Neural cell (in vitro differentiated cells): ENCODE data around the gene CIC. TPM values are rescaled to one million over a fixed set of nuclear protein-coding genes. Genes with fewer than 3 reads are reported as not detected.

Experiments
- H2AFZ ChIP-seq: fragments of 200-600, 300-800 bp; sonication (generic), shearing (Covaris generic); 2 replicates; pipeline ENCODE4 v1.6.0; 2014; ENCODE audit warnings: low read depth, mild to moderate bottlenecking, antibody characterized with exemption, low read length, moderate library complexity
- H3F3A ChIP-seq: fragments of 200-600 bp; shearing (Covaris generic); 2 replicates; pipeline ENCODE4 v1.6.1; 2016; ENCODE audit warnings: mild to moderate bottlenecking, moderate library complexity, mixed read lengths, antibody characterized with exemption, low read length; ENCODE audit not compliant: insufficient read depth, poor library complexity, severe bottlenecking
- H3K27ac ChIP-seq: fragments of 200-600, 300-800 bp; sonication (generic), shearing (Covaris generic); 2 replicates; pipeline ENCODE4 v1.5.1; 2014; ENCODE audit warnings: mild to moderate bottlenecking, low read length, moderate library complexity
- H3K27me3 ChIP-seq: fragments of 300-800, 200-600 bp; sonication (generic), shearing (Covaris generic); 2 replicates; pipeline ENCODE4 v1.6.0; 2014; ENCODE audit warnings: mild to moderate bottlenecking, low read depth, low read length, moderate library complexity; ENCODE audit not compliant: insufficient read depth
- H3K36me3 ChIP-seq: fragments of 300-800, 200-600 bp; sonication (generic), shearing (Covaris generic); 2 replicates; pipeline ENCODE4 v1.5.1; 2014; ENCODE audit warnings: mild to moderate bottlenecking, antibody characterized with exemption, low read length, moderate library complexity; ENCODE audit not compliant: insufficient read depth
- H3K4me2 ChIP-seq: fragments of 300-800, 200-600 bp; sonication (generic), shearing (Covaris generic); 2 replicates; pipeline ENCODE4 v1.6.0; 2014; ENCODE audit warnings: mild to moderate bottlenecking, low read length
- H3K4me3 ChIP-seq: fragments of 300-800, 200-600 bp; sonication (generic), shearing (Covaris generic); 2 replicates; pipeline ENCODE4 v1.5.1; 2014; ENCODE audit warnings: mild to moderate bottlenecking, low read length, moderate library complexity
- H3K79me2 ChIP-seq: fragments of 200-600 bp; shearing (Covaris generic); replicated peaks from 2 replicates; pipeline ENCODE4 v1.6.0; 2014; ENCODE audit warnings: mild to moderate bottlenecking, low read length, moderate library complexity; ENCODE audit not compliant: insufficient read depth
- H3K9ac ChIP-seq: fragments of 300-800, 200-600 bp; sonication (generic), shearing (Covaris generic); 2 replicates; pipeline ENCODE4 v1.6.1; 2016; ENCODE audit warnings: mild to moderate bottlenecking, low read length, mixed read lengths
- H3K9me2 ChIP-seq: fragments of 200-600 bp; shearing (Covaris generic); 2 replicates; pipeline ENCODE4 v1.6.1; 2016; ENCODE audit warnings: mild to moderate bottlenecking, low read length, mixed read lengths; ENCODE audit not compliant: insufficient read depth
- H3K9me3 ChIP-seq: fragments of 200-600, 300-800 bp; sonication (generic), shearing (Covaris generic); 2 replicates; pipeline ENCODE4 v1.6.1; 2016; ENCODE audit warnings: mild to moderate bottlenecking, mixed run types, low read length, moderate library complexity, mixed read lengths
- H4K20me1 ChIP-seq: fragments of 200-600 bp; shearing (Covaris generic); 2 replicates; pipeline ENCODE4 v1.6.1; 2016; ENCODE audit warnings: mild to moderate bottlenecking, mixed run types; ENCODE audit not compliant: insufficient read depth
- CTCF ChIP-seq: fragments of 450-650 bp; IDR thresholded peaks from 2 replicates; pipeline ENCODE4 v1.5.1; 2014; ENCODE audit warnings: antibody characterized with exemption, mild to moderate bottlenecking, moderate library complexity; ENCODE audit not compliant: poor library complexity, severe bottlenecking
- EP300 ChIP-seq: fragments of 450-650 bp; conservative IDR thresholded peaks from 2 replicates; pipeline ENCODE4 v1.6.1; 2014; ENCODE audit warnings: antibody characterized with exemption, mild to moderate bottlenecking, moderate library complexity; ENCODE audit not compliant: poor library complexity, severe bottlenecking
- EZH2 ChIP-seq: fragments of 200-600, 300-800 bp; shearing (Covaris generic), sonication (generic); IDR thresholded peaks from 2 replicates; pipeline ENCODE4 v1.6.1; 2014; ENCODE audit warnings: antibody characterized with exemption, low read length, borderline replicate concordance, mild to moderate bottlenecking; ENCODE audit not compliant: insufficient read depth, poor library complexity, severe bottlenecking
- MXI1 ChIP-seq: fragments of 450-650 bp; conservative IDR thresholded peaks from 2 replicates; pipeline ENCODE4 v1.6.1; 2014; ENCODE audit warnings: antibody characterized with exemption, mild to moderate bottlenecking; ENCODE audit not compliant: poor library complexity, severe bottlenecking
- POLR2AphosphoS5 ChIP-seq: IDR thresholded peaks from 2 replicates; pipeline ENCODE4 v1.6.1; 2012
- RAD21 ChIP-seq: fragments of 450-650 bp; conservative IDR thresholded peaks from 2 replicates; pipeline ENCODE4 v1.6.1; 2014; ENCODE audit warnings: antibody characterized with exemption, mild to moderate bottlenecking, moderate library complexity
- REST ChIP-seq: IDR thresholded peaks from 2 replicates; pipeline ENCODE4 v1.6.1; 2012; ENCODE audit warnings: borderline replicate concordance
- SMC3 ChIP-seq: fragments of 450-650 bp; conservative IDR thresholded peaks from 2 replicates; pipeline ENCODE4 v1.6.1; 2014; ENCODE audit warnings: antibody characterized with exemption, mild to moderate bottlenecking, moderate library complexity; ENCODE audit not compliant: poor library complexity
- TAF1 ChIP-seq: IDR thresholded peaks from 2 replicates; pipeline ENCODE4 v1.6.1; 2012; ENCODE audit warnings: low read depth
- polyA plus RNA-seq: library from polyadenylated mRNA; depleted of rRNA; stranded (reverse); fragments of >200 nt; gene quantifications from 2 replicates; pipeline ENCODE4 v1.2.3, GENCODE V29; 2014

The CIC gene
- polyA plus RNA-seq, 1 donor from 2014 or later = 10.8 TPM

- Histone ChIP-seq H3F3A (no peaks in the 10 kb centered on the region), H3K4me2 (no peak overlapping the region), H3K79me2 (peaks cover 30% of the 10 kb centered on the region), H3K9ac (peak overlapping the region; percentile 95), H3K27ac (peak overlapping the region; percentile 99), H4K20me1 (no peaks in the 10 kb centered on the region), H3K27me3 (no peaks in the 10 kb centered on the region), H3K9me2 (no peaks in the 10 kb centered on the region), H3K9me3 (no peaks in the 10 kb centered on the region), H2AFZ (no peak overlapping the region), H3K36me3 (peaks cover 6% of the 10 kb centered on the region), H3K4me3 (peak overlapping the region; percentile 91)
- TF ChIP-seq REST = no peak
- TF ChIP-seq POLR2AphosphoS5 = no peak
- TF ChIP-seq EP300 = no peak
- no peak for TF ChIP-seq TAF1
- no peak for TF ChIP-seq SMC3
- no peak for TF ChIP-seq MXI1
- TF ChIP-seq EZH2 = no peak
- TF ChIP-seq CTCF = no peak
- TF ChIP-seq RAD21 = no peak
Measured at GRCh38 chr19:42277821-42278451, 8.9 kb downstream of the CIC start.

- no peak overlapping the region for H2AFZ ChIP-seq
- peaks cover 6% of the 10 kb centered on the region for H3K36me3 ChIP-seq
- TF ChIP-seq TAF1 (no peak), POLR2AphosphoS5 (no peak), REST (no peak), RAD21 (no peak), SMC3 (no peak), MXI1 (no peak), EZH2 (no peak), EP300 (no peak)
- no peaks in the 10 kb centered on the region for H3K9me2 ChIP-seq
- peak overlapping the region; percentile 91 for H3K4me3 ChIP-seq
- H3F3A ChIP-seq = no peaks in the 10 kb centered on the region
- H3K9me3 ChIP-seq = no peaks in the 10 kb centered on the region
- peaks cover 30% of the 10 kb centered on the region for H3K79me2 ChIP-seq
- peak overlapping the region; percentile 95 for H3K9ac ChIP-seq
- H3K27ac ChIP-seq = peak overlapping the region; percentile 99
- no peaks in the 10 kb centered on the region for H4K20me1 ChIP-seq
- H3K4me2 ChIP-seq = peak overlapping the region; percentile 90
- no peaks in the 10 kb centered on the region for H3K27me3 ChIP-seq
Measured at GRCh38 chr19:42278452-42279154, 9.6 kb downstream of the CIC start.
